Chondrocyte (in vitro differentiated cells): ENCODE data around the gene EMILIN2. TPM values are rescaled to one million over a fixed set of nuclear protein-coding genes. Genes with fewer than 3 reads are reported as not detected.
A peak's percentile ranks its signal among the peaks of the same experiment; 100 is the strongest.

Experiments used
- DNase-seq: peaks from one replicate; pipeline ENCODE4 v3.0.0; 2021; ENCODE audit warnings: mixed read lengths, low spot score
- H3K27ac Mint-ChIP-seq: one replicate; pipeline ENCODE4 v1.8.0; 2021; ENCODE audit warnings: mild to moderate bottlenecking, moderate library complexity, mixed read lengths; ENCODE audit not compliant: unreplicated experiment
- H3K27me3 Mint-ChIP-seq: 2 replicates; pipeline ENCODE4 v1.8.0; 2021; ENCODE audit warnings: low read depth, mixed read lengths
- H3K36me3 Mint-ChIP-seq: 2 replicates; pipeline ENCODE4 v1.8.0; 2021; ENCODE audit warnings: low read depth, mixed read lengths
- H3K4me1 Mint-ChIP-seq: 2 replicates; pipeline ENCODE4 v1.8.0; 2021; ENCODE audit warnings: low read depth, mild to moderate bottlenecking, mixed read lengths
- H3K4me3 Mint-ChIP-seq: one replicate; pipeline ENCODE4 v1.8.0; 2021; ENCODE audit warnings: mild to moderate bottlenecking, moderate library complexity, mixed read lengths; ENCODE audit not compliant: unreplicated experiment
- H3K9me3 Mint-ChIP-seq: 2 replicates; pipeline ENCODE4 v1.8.0; 2021; ENCODE audit warnings: low read depth, mixed read lengths
- CTCF ChIP-seq: fragments of 200-600 bp; sonication (generic); IDR thresholded peaks from 2 replicates; pipeline ENCODE4 v1.5.0; 2021; ENCODE audit warnings: antibody characterized with exemption, mild to moderate bottlenecking, moderate library complexity
- total RNA-seq: library from RNA; stranded (reverse); gene quantifications from 3 replicates; pipeline ENCODE4 v1.2.1, GENCODE V29; 2021

EMILIN2 gene
- total RNA-seq, 1 donor from 2014 or later = 9.9 TPM

GRCh38 chr18:2853173-2853925, 6.5 kb downstream of the EMILIN2 start:
- Mint-ChIP-seq H3K9me3 (no peaks in the 10 kb centered on the region), H3K4me3 (no peak overlapping the region), H3K27ac (no peak overlapping the region), H3K4me1 (peaks cover 37% of the 10 kb centered on the region), H3K27me3 (no peaks in the 10 kb centered on the region), H3K36me3 (no peaks in the 10 kb centered on the region)
- no peak for TF ChIP-seq CTCF
- no peak for DNase-seq

- Mint-ChIP-seq H3K27ac (no peak overlapping the region), H3K27me3 (no peaks in the 10 kb centered on the region), H3K4me3 (no peak overlapping the region)
Measured at GRCh38 chr18:2853926-2854664, 7.3 kb downstream of the EMILIN2 start.

GRCh38 chr18:2854875-2855274, 8.1 kb downstream of the EMILIN2 start:
- H3K36me3 Mint-ChIP-seq = no peaks in the 10 kb centered on the region
- no peak for DNase-seq
- TF ChIP-seq CTCF = no peak
- peaks cover 35% of the 10 kb centered on the region for H3K4me1 Mint-ChIP-seq
- H3K27me3 Mint-ChIP-seq = no peaks in the 10 kb centered on the region
- peaks cover 7% of the 10 kb centered on the region for H3K9me3 Mint-ChIP-seq
- H3K4me3 Mint-ChIP-seq = no peak overlapping the region
- H3K27ac Mint-ChIP-seq = peak overlapping the region; percentile 15

More at GRCh38 chr18:2853926-2854664, 7.3 kb downstream of the EMILIN2 start:
- Mint-ChIP-seq H3K36me3 (no peaks in the 10 kb centered on the region), H3K4me1 (peaks cover 35% of the 10 kb centered on the region), H3K9me3 (no peaks in the 10 kb centered on the region)
- no peak for DNase-seq
- no peak for TF ChIP-seq CTCF

- no peaks in the 10 kb centered on the region for H3K36me3 Mint-ChIP-seq
- TF ChIP-seq CTCF = no peak
- H3K9me3 Mint-ChIP-seq = peaks cover 8% of the 10 kb centered on the region
- H3K27me3 Mint-ChIP-seq = no peaks in the 10 kb centered on the region
- no peak overlapping the region for H3K4me3 Mint-ChIP-seq
- no peak overlapping the region for H3K27ac Mint-ChIP-seq
- DNase-seq = no peak
- H3K4me1 Mint-ChIP-seq = peaks cover 35% of the 10 kb centered on the region
Measured at GRCh38 chr18:2855560-2856350, 8.9 kb downstream of the EMILIN2 start.
